GM18519 (cell line): ENCODE results near the gene SERPINA12.
"Not testable (repeated sequence)": the region's sequence is repeated elsewhere in the genome, so short reads cannot be mapped to it uniquely, and the experiment has no call there.

Source experiments
- ATAC-seq: cut with Tn5 transposase; IDR thresholded peaks from one replicate; pipeline ENCODE4 v1.9.1; 2021; ENCODE audit warnings: mild to moderate bottlenecking, moderate library complexity; ENCODE audit not compliant: unreplicated experiment, low FRiP score

Gene SERPINA12

DNA sequence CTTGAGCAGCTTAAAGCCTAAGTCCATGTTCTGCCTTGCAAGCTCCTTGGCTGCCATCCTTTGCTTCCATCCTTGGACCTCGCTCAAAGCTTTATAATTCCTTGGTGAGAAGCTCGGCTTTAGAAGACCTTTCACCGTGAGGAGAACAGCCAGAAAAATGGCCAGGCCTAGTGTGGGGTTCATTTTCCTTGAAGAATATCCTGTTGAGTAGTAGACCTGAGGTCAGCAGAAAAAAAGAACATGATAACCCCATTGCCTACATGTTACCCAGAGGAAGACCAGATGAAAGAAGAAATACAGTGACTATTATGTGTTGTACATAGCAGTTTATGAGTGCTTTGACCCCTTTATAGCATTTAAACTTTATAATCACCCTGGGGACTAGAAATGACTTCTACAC is 11.1 kb downstream of the SERPINA12 start:
- no peak for ATAC-seq

DNA sequence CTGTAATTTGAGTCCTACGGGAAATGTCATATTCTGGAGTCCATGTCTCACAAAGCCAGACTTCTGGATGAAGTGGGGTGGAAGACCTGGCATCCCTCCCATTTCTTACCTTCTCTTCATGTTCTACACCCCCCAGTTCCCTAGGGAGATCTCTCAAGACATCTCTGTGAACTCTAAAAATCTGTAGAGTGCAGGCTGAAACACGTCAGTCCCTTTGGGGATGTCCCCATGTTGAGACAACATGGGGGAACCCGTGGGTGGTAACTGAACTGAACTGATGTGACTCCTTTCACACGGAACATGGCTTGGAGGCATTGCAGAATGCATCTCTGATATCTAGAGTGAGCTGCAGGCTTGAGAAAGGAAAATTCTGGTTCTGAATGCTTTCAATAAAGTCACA is 15.2 kb downstream of the SERPINA12 start:
- peak; percentile 70 for ATAC-seq

GRCh38 chr14:94491511-94491910 is 17.8 kb downstream of the SERPINA12 start:
- no peak for ATAC-seq

GRCh38 chr14:94489336-94489735 is 19.9 kb downstream of the SERPINA12 start:
- ATAC-seq: no peak

- ATAC-seq: no peak
Observed at GRCh38 chr14:94486883-94487282, 22.4 kb downstream of the SERPINA12 start.

- no peak for ATAC-seq
Observed at GRCh38 chr14:94485944-94486841, 23.1 kb downstream of the SERPINA12 start.

DNA sequence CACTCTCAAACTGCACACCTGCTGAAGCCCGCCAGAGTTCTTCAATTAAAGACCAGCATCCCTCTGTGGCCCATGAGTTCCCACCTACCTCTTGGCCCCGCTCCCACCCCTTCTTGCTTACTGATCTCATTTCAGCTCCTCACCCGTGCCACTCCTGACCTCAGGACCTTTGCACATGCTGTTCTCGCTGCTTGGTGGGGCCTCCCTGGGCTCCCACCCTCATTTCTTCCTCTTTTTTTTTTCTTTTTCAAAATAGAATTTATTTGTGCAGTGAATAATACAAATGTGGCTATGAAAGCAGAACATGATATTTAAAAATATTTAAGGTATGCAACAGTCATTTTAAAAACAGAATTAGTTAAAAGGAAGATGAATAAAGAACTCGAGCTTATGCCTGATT is 24.8 kb downstream of the SERPINA12 start:
- ATAC-seq: no peak

DNA sequence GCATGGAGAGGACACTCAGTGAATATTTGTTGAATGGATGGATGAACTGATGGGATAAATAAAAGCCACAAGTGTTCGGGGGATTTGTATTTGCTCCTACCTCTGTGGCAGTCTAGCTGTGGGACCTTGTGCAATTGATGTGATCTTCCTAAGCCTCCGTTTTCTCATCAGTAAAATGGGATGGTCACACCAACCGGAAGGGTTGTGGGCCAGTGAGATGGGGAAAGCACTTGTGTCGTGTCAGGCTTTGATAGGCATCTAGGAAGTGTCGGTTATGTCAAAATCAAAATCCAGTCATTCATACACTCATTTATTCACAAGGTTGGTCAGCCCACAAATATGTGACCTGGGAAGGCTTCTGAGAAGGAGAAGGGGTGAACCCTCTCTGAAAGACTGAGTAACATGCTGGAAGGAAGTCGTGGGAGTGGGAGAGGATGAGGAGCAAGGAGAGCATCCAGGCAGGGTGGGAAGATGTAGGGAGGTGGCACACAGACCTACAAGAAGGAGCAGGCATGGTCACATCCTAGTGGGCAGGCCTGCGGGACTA is 25.5 kb downstream of the SERPINA12 start:
- ATAC-seq: no peak

DNA sequence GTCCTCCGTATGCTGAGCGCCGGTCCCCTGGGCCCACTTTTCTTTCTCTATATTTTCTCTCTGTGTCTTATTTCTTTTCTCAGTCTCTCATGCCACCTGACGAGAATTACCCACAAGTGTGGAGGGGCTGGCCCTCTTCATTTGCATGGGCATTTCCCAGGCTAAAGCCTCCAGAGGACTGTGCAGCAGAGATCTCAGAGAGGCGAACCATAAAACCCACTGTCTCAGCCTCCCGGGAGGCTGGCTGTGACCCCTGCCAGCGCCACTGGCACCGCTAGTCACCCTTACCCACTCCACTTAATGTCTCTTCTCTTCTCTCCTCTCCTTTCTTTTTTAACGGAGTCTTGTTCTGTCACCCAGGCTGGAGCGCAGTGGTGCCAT is 26.2 kb downstream of the SERPINA12 start:
- ATAC-seq: no peak

- ATAC-seq: not testable (repeated sequence)
Observed at GRCh38 chr14:94482132-94483070, 26.9 kb downstream of the SERPINA12 start.

- ATAC-seq: no peak
Observed at GRCh38 chr14:94481468-94482131, 27.7 kb downstream of the SERPINA12 start.

DNA sequence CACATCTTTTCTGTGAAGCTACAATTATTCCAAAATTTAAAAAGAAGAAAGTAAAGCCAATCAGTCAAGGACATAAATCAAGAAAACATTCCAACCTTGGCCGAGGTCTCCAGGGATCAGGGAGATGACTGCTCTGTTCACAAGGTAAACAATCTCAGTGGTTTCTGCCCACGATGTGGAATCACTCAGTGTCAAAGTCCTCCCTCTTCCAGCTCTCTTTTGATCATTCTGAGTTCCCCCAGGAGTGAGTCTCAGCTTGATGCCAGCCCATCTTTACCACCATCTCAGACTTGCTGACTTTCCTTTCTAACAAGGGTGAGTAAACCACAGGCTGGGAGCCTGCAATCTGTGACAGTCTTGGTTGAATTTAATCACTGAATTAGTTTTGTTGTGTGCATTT is 28.5 kb downstream of the SERPINA12 start:
- no peak for ATAC-seq

- ATAC-seq: no peak
Observed at GRCh38 chr14:94478420-94478819, 30.8 kb downstream of the SERPINA12 start.

GRCh38 chr14:94476023-94476422 is 33.2 kb downstream of the SERPINA12 start, which contains the start of gene SERPINA9:
TSS of gene SERPINA9 (minus strand) at chr14:94476197. CDS start at chr14:94469840, 6,357 bp downstream.
- ATAC-seq: no peak

GRCh38 chr14:94474581-94475031 is 34.7 kb downstream of the SERPINA12 start:
- no peak for ATAC-seq

DNA sequence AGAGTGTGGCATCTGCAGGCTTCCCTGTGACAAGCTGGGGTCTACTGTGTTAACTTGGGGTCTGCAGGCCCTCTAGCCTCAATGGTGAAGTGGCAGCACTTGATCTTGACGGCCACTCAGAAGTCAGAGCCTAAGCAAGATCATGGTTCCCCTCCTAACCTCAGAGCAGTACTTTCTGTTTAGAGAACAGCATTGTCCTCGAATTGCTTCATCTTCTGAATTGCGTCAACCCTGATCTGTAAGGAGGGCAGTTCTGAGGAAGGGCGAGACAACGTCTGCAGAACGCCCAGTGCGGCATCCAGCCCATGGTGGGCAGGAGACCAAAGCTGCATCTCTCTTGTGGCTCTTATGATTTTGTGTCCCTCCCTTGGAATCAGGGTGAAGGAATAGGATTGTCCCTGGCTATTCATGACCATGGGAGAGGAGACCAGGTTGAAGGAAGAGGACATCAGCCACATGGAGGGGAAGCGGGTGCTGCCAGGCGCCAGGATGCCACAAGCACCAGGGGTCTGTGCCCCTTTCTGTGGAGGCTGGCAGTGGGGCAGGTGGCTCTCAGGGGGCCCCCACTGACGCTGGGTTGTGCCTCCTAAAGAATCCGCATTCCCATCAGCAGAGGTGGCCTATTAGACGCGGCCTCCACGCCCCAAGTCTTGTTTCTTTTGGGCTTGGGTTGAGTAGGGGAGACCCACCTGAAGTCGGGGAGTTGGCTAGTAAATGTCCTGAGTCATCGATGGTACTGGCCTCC is 35.4 kb downstream of the SERPINA12 start:
- no peak for ATAC-seq

GRCh38 chr14:94472842-94473241 is 36.4 kb downstream of the SERPINA12 start:
- no peak for ATAC-seq

DNA sequence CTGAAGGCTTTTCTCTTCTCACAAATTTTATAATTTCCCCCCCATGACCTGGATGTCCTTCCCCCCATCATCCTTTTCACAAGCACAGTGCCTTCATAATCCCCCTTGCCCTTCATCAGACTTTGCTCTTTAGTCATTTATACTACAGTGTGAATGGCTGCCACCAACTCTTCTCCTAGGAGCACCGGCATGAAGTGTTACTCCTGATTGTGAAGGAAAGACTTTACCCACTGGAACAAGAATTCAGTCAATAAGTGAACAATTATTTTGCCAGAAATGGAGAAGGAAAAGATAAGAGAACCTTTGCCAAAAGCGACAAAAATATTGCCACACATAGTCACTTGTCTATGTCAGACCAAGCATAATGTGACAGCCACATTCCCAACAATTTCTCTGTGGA is 38.2 kb downstream of the SERPINA12 start:
- ATAC-seq: no peak

DNA sequence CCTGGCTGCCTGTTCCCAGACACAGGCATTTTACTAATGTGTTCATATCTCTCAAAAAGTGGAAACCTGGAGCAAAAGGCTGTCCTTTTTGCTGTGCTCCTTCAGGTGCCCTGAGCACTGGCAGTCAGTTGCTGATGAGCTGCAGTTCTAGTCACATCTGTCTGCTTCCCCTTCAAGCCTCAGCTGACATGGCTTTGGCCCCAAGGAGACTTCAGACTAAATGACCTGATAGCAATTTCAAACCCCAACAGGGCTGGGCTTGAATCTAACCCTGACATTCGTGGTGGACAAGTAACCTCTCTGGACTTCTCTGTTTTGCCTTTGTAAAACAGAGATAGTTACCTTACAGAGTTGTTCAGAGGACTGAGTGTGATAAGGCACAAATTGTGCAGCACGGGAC is 39.0 kb downstream of the SERPINA12 start:
- ATAC-seq: no peak

DNA sequence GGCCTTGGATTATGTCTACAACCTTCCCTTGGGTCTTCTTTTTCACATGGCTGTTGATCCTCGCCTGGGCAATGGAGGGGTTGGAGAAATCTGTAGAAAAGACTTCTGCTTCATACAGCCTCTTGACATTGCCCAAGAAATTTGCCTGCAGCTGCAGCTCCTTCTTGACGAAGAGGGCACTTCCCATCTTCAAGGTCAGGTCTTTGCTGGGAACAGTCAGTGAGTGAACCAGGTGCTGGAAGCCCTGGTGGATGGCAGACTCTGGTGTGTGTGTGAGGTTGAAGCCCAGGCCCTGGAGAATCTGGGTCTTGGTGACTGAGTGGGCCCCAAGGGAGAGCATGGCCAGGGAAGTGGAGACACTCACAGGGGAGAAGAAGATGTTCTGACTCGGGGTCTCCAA is 40.0 kb downstream of the SERPINA12 start:
- ATAC-seq: no peak
